Chondrocyte (in vitro differentiated cells): ENCODE data around the gene OR10AD1. TPM values are rescaled to one million over a fixed set of nuclear protein-coding genes. Genes with fewer than 3 reads are reported as not detected.
"Not testable (repeated sequence)": the region's sequence is repeated elsewhere in the genome, so short reads cannot be mapped to it uniquely, and the experiment has no call there.

ENCODE experiments used
- DNase-seq: peaks from one replicate; pipeline ENCODE4 v3.0.0; 2021; ENCODE audit warnings: mixed read lengths, low spot score
- H3K27ac Mint-ChIP-seq: one replicate; pipeline ENCODE4 v1.8.0; 2021; ENCODE audit warnings: mild to moderate bottlenecking, moderate library complexity, mixed read lengths; ENCODE audit not compliant: unreplicated experiment
- H3K27me3 Mint-ChIP-seq: 2 replicates; pipeline ENCODE4 v1.8.0; 2021; ENCODE audit warnings: low read depth, mixed read lengths
- H3K36me3 Mint-ChIP-seq: 2 replicates; pipeline ENCODE4 v1.8.0; 2021; ENCODE audit warnings: low read depth, mixed read lengths
- H3K4me1 Mint-ChIP-seq: 2 replicates; pipeline ENCODE4 v1.8.0; 2021; ENCODE audit warnings: low read depth, mild to moderate bottlenecking, mixed read lengths
- H3K4me3 Mint-ChIP-seq: one replicate; pipeline ENCODE4 v1.8.0; 2021; ENCODE audit warnings: mild to moderate bottlenecking, moderate library complexity, mixed read lengths; ENCODE audit not compliant: unreplicated experiment
- H3K9me3 Mint-ChIP-seq: 2 replicates; pipeline ENCODE4 v1.8.0; 2021; ENCODE audit warnings: low read depth, mixed read lengths
- CTCF ChIP-seq: fragments of 200-600 bp; sonication (generic); IDR thresholded peaks from 2 replicates; pipeline ENCODE4 v1.5.0; 2021; ENCODE audit warnings: antibody characterized with exemption, mild to moderate bottlenecking, moderate library complexity
- total RNA-seq: library from RNA; stranded (reverse); gene quantifications from 3 replicates; pipeline ENCODE4 v1.2.1, GENCODE V29; 2021

The OR10AD1 gene
- total RNA-seq, 1 donor from 2014 or later: not detected

- Mint-ChIP-seq H3K36me3 (peaks cover 2% of the 10 kb centered on the region), H3K4me1 (peaks cover 22% of the 10 kb centered on the region), H3K27me3 (no peaks in the 10 kb centered on the region), H3K9me3 (no peaks in the 10 kb centered on the region), H3K27ac (peak overlapping the region; percentile 88), H3K4me3 (peak overlapping the region; percentile 93)
- no peak for TF ChIP-seq CTCF
- no peak for DNase-seq
Measured at GRCh38 chr12:48157889-48158370, 45.2 kb downstream of the OR10AD1 start.

- peak; percentile 99 for DNase-seq
- TF ChIP-seq CTCF: peak; percentile 73
- H3K36me3 Mint-ChIP-seq: peaks cover 4% of the 10 kb centered on the region
- peaks cover 22% of the 10 kb centered on the region for H3K4me1 Mint-ChIP-seq
- peak within 1 kb of the TSS; percentile 92 for H3K27ac Mint-ChIP-seq
- no peaks in the 10 kb centered on the region for H3K9me3 Mint-ChIP-seq
- H3K4me3 Mint-ChIP-seq: peak within 1 kb of the TSS; percentile 93
- H3K27me3 Mint-ChIP-seq: no peaks in the 10 kb centered on the region
Measured at GRCh38 chr12:48157018-48157888, 45.8 kb downstream of the OR10AD1 start, which contains the start of gene ASB8. ASB8 (minus strand) TSS chr12:48157515; CDS start chr12:48153496, 4,019 bp downstream.

- DNase-seq: no peak
Measured at GRCh38 chr12:48156652-48157017, 46.5 kb downstream of the OR10AD1 start.

GRCh38 chr12:48155786-48156185, 47.3 kb downstream of the OR10AD1 start:
- not testable (repeated sequence) for H3K9me3 Mint-ChIP-seq, H3K27me3 Mint-ChIP-seq, DNase-seq, H3K36me3 Mint-ChIP-seq, H3K27ac Mint-ChIP-seq
- Mint-ChIP-seq H3K4me3 (peak overlapping the region; percentile 93), H3K4me1 (peaks cover 22% of the 10 kb centered on the region)

More at GRCh38 chr12:48156652-48157017, 46.5 kb downstream of the OR10AD1 start:
- H3K4me3 Mint-ChIP-seq: peak overlapping the region; percentile 93
- no peaks in the 10 kb centered on the region for H3K27me3 Mint-ChIP-seq
- TF ChIP-seq CTCF: no peak
- peaks cover 6% of the 10 kb centered on the region for H3K36me3 Mint-ChIP-seq
- peak overlapping the region; percentile 92 for H3K27ac Mint-ChIP-seq
- no peaks in the 10 kb centered on the region for H3K9me3 Mint-ChIP-seq
- peaks cover 22% of the 10 kb centered on the region for H3K4me1 Mint-ChIP-seq

Other genes starting within 250 kb of the OR10AD1 start
- gene TMEM106C, start 239.7 kb downstream of the OR10AD1 start, total RNA-seq: 54.3 to 60.1 TPM (median 54.8 TPM) in 3 replicates
- gene COL2A1, start 198.8 kb downstream of the OR10AD1 start, total RNA-seq: 2.0 to 47.7 TPM (median 35.6 TPM) in 3 replicates
- 16.1 to 20.9 TPM (median 19.7 TPM) in 3 replicates for gene SENP1, start 97.2 kb downstream of the OR10AD1 start, total RNA-seq
- 60.9 to 82.3 TPM (median 61.2 TPM) in 3 replicates for gene PFKM, start 83.9 kb downstream of the OR10AD1 start, total RNA-seq
- gene ASB8, start 45.8 kb downstream of the OR10AD1 start, total RNA-seq: 24.7 to 34.3 TPM (median 30.8 TPM) in 3 replicates
- gene CCDC184, start 19.6 kb downstream of the OR10AD1 start, total RNA-seq: 0.22 to 0.56 TPM (median 0.47 TPM) in 3 replicates
- 8.4 to 12.8 TPM (median 11.1 TPM) in 3 replicates for gene ZNF641, start 147.6 kb upstream of the OR10AD1 start, total RNA-seq